SIG-M5 treated with dmso at 0.1 percent for 504 hours (cell line): ENCODE results near the gene EGFR.

Experiments
- DNase-seq: peaks from one replicate; lab custom pipeline; 2025; ENCODE audit not compliant: unreplicated experiment; lab: John Stamatoyannopoulos, UW

Gene EGFR

GRCh38 chr7:55142919-55143600 lies 124.2 kb downstream of the EGFR start:
- no peak for DNase-seq

GRCh38 chr7:55144333-55145317 lies 125.8 kb downstream of the EGFR start:
- no peak for DNase-seq

- no peak for DNase-seq
These were observed 126.8 kb downstream of the EGFR start for GRCh38 chr7:55145606-55146005.

GRCh38 chr7:55147101-55147500 lies 128.3 kb downstream of the EGFR start:
- DNase-seq = no peak

- DNase-seq = no peak
These were observed 128.9 kb downstream of the EGFR start for GRCh38 chr7:55147736-55148135.

- no peak for DNase-seq
These were observed 129.8 kb downstream of the EGFR start for GRCh38 chr7:55148571-55148970.

GRCh38 chr7:55149001-55149400 lies 130.2 kb downstream of the EGFR start:
- no peak for DNase-seq

GRCh38 chr7:55150166-55150565 lies 131.3 kb downstream of the EGFR start:
- DNase-seq = no peak

- DNase-seq = no peak
These were observed 132.1 kb downstream of the EGFR start for GRCh38 chr7:55150709-55151451.

GRCh38 chr7:55152516-55152915 lies 133.7 kb downstream of the EGFR start:
- no peak for DNase-seq

GRCh38 chr7:55154096-55154495 lies 135.3 kb downstream of the EGFR start:
- no peak for DNase-seq

GRCh38 chr7:55155351-55156117 lies 136.7 kb downstream of the EGFR start:
- no peak for DNase-seq

GRCh38 chr7:55156919-55157763 lies 138.3 kb downstream of the EGFR start:
- DNase-seq = no peak

GRCh38 chr7:55157764-55158105 lies 138.9 kb downstream of the EGFR start:
- no peak for DNase-seq

GRCh38 chr7:55158541-55159382 lies 139.9 kb downstream of the EGFR start:
- DNase-seq = no peak

GRCh38 chr7:55160539-55160938 lies 141.7 kb downstream of the EGFR start:
- DNase-seq = no peak

- DNase-seq = no peak
These were observed 142.4 kb downstream of the EGFR start for GRCh38 chr7:55161154-55161687.

- no peak for DNase-seq
These were observed 143.7 kb downstream of the EGFR start for GRCh38 chr7:55162476-55162875.

GRCh38 chr7:55163733-55164132 lies 144.9 kb downstream of the EGFR start:
- no peak for DNase-seq
